ENCODE results near the gene TAF11L10. TPM values are rescaled to one million over a fixed set of nuclear protein-coding genes. Genes with fewer than 3 reads are reported as not detected.
"Not testable (repeated sequence)": the region's sequence is repeated elsewhere in the genome, so short reads cannot be mapped to it uniquely, and the experiment has no call there.

Gene TAF11L10
- total RNA-seq, 1 experiment from 2014 or later: not detected

GRCh38 chr5:17594255-17594654 is 3.4 kb downstream of the TAF11L10 start, which contains the start of gene TAF11L9:
TSS of gene TAF11L9 (minus strand) at chr5:17594394.
- H4K20me1 ChIP-seq (ENCODE audit: control insufficient read depth, insufficient read depth, insufficient read length); H3K23me2 ChIP-seq (ENCODE audit: insufficient read length, low read depth, low read length, poor library complexity, severe bottlenecking); H2AK5ac ChIP-seq (ENCODE audit: insufficient read length, low read length); H3K23ac ChIP-seq (ENCODE audit: insufficient read length, low read depth, low read length); H3K4ac ChIP-seq (ENCODE audit: low read depth, low read length); H3K9me3 Mint-ChIP-seq; H4K5ac ChIP-seq (ENCODE audit: insufficient read length, low read depth, low read length); H2BK5ac ChIP-seq (ENCODE audit: insufficient read length, low read length); H3K4me3 Mint-ChIP-seq; H3K79me2 ChIP-seq (ENCODE audit: insufficient read depth, low read length); H2BK15ac ChIP-seq (ENCODE audit: low read depth, low read length); H3K4me2 ChIP-seq (ENCODE audit: insufficient read depth, insufficient read length, low read length); H3K27ac Mint-ChIP-seq; H3K27me3 ChIP-seq (ENCODE audit: insufficient read depth, low read length); DNase-seq; H3K14ac ChIP-seq (ENCODE audit: insufficient read depth, low read length); H3K9ac ChIP-seq (ENCODE audit: extremely low read depth, insufficient read length, low read length); H4K8ac ChIP-seq (replicated peaks; ENCODE audit: insufficient read length, low read depth, low read length); H3K4me1 ChIP-seq (ENCODE audit: insufficient read depth, low read length); H3K4me1 Mint-ChIP-seq; H2AFZ ChIP-seq (ENCODE audit: low read length); H2BK20ac ChIP-seq (ENCODE audit: low read depth, low read length, poor library complexity, severe bottlenecking); H3K56ac ChIP-seq (ENCODE audit: insufficient read length, low read depth, low read length); H3K79me1 ChIP-seq (ENCODE audit: insufficient read depth, low read depth, low read length, poor library complexity, severe bottlenecking); H2BK120ac ChIP-seq (ENCODE audit: low read depth, low read length, poor library complexity, severe bottlenecking); H3K27ac ChIP-seq (ENCODE audit: insufficient read length, low read depth, low read length); H4K91ac ChIP-seq (ENCODE audit: insufficient read length, low read depth, low read length); H3K36me3 Mint-ChIP-seq (ENCODE audit: insufficient read depth in 1 of 3, low read depth in 3 of 3); H3K9me3 ChIP-seq (ENCODE audit: control insufficient read depth, low read depth, low read length); H3T11ph ChIP-seq (ENCODE audit: low read length); H3K18ac ChIP-seq (ENCODE audit: insufficient read length, low read depth, low read length); H3K27me3 Mint-ChIP-seq (ENCODE audit: low read depth); H2BK12ac ChIP-seq (ENCODE audit: insufficient read length, low read depth, low read length): not testable (repeated sequence)
- WGBS (ENCODE audit: extremely low coverage, insufficient read length, low lambda C conversion rate): no CpG with 5 or more reads among the region's 15 CpGs

- no CpG with 5 or more reads among the region's 16 CpGs for WGBS (ENCODE audit: extremely low coverage, insufficient read length, low lambda C conversion rate)
- not testable (repeated sequence) for H3K27ac ChIP-seq (ENCODE audit: insufficient read length, low read depth, low read length)
These were observed 6.8 kb downstream of the TAF11L10 start, which contains the start of gene TAF11L8 for GRCh38 chr5:17590860-17591259. TSS of gene TAF11L8 (minus strand) at chr5:17590960.

More at GRCh38 chr5:17590860-17591259, 6.8 kb downstream of the TAF11L10 start, which contains the start of gene TAF11L8:
- H3K4me2 ChIP-seq (ENCODE audit: insufficient read depth, insufficient read length, low read length); H2AFZ ChIP-seq (ENCODE audit: low read length); H3K9me3 ChIP-seq (ENCODE audit: control insufficient read depth, low read depth, low read length); H2BK120ac ChIP-seq (ENCODE audit: low read depth, low read length, poor library complexity, severe bottlenecking); H3K56ac ChIP-seq (ENCODE audit: insufficient read length, low read depth, low read length); H3K4ac ChIP-seq (ENCODE audit: low read depth, low read length); H3K18ac ChIP-seq (ENCODE audit: insufficient read length, low read depth, low read length); H3K27me3 ChIP-seq (ENCODE audit: insufficient read depth, low read length); H3K4me1 ChIP-seq (ENCODE audit: insufficient read depth, low read length); H3K4me1 Mint-ChIP-seq; H3K4me3 Mint-ChIP-seq; H2BK15ac ChIP-seq (ENCODE audit: low read depth, low read length); H3K23me2 ChIP-seq (ENCODE audit: insufficient read length, low read depth, low read length, poor library complexity, severe bottlenecking); H4K5ac ChIP-seq (ENCODE audit: insufficient read length, low read depth, low read length); H2BK12ac ChIP-seq (ENCODE audit: insufficient read length, low read depth, low read length); H4K20me1 ChIP-seq (ENCODE audit: control insufficient read depth, insufficient read depth, insufficient read length); H2AK5ac ChIP-seq (ENCODE audit: insufficient read length, low read length); H3K79me1 ChIP-seq (ENCODE audit: insufficient read depth, low read depth, low read length, poor library complexity, severe bottlenecking); H3K23ac ChIP-seq (ENCODE audit: insufficient read length, low read depth, low read length); H3T11ph ChIP-seq (ENCODE audit: low read length); DNase-seq; H4K8ac ChIP-seq (replicated peaks; ENCODE audit: insufficient read length, low read depth, low read length); H3K9ac ChIP-seq (ENCODE audit: extremely low read depth, insufficient read length, low read length); H2BK5ac ChIP-seq (ENCODE audit: insufficient read length, low read length); H3K14ac ChIP-seq (ENCODE audit: insufficient read depth, low read length); H3K9me3 Mint-ChIP-seq; H4K91ac ChIP-seq (ENCODE audit: insufficient read length, low read depth, low read length); H3K27me3 Mint-ChIP-seq (ENCODE audit: low read depth); H3K27ac Mint-ChIP-seq; H3K79me2 ChIP-seq (ENCODE audit: insufficient read depth, low read length); H3K36me3 Mint-ChIP-seq (ENCODE audit: insufficient read depth in 1 of 3, low read depth in 3 of 3); H2BK20ac ChIP-seq (ENCODE audit: low read depth, low read length, poor library complexity, severe bottlenecking): not testable (repeated sequence)
